GM19035 (cell line): ENCODE results near the gene DEFB124.
"Not testable (repeated sequence)": the region's sequence is repeated elsewhere in the genome, so short reads cannot be mapped to it uniquely, and the experiment has no call there.

Experiments used
- ATAC-seq: cut with Tn5 transposase; IDR thresholded peaks from one replicate; pipeline ENCODE4 v1.9.1; 2021; ENCODE audit not compliant: unreplicated experiment

Gene DEFB124

GRCh38 chr20:31426891-31427551, 47.9 kb downstream of the DEFB124 start:
- ATAC-seq, result not testable (repeated sequence)

- ATAC-seq, result no peak
Observed at GRCh38 chr20:31425797-31426196, 49.1 kb downstream of the DEFB124 start.

GRCh38 chr20:31418307-31418706, 56.6 kb downstream of the DEFB124 start:
- ATAC-seq, result no peak

GRCh38 chr20:31415653-31416052, 59.3 kb downstream of the DEFB124 start:
- no peak for ATAC-seq
